HUDEP-2 (cell line): ENCODE data around the gene PROZ.
"Not testable (repeated sequence)": the region's sequence is repeated elsewhere in the genome, so short reads cannot be mapped to it uniquely, and the experiment has no call there.

Source experiments
- DNase-seq, 76 experiments: peaks; one replicate each; lab custom pipeline; 2025; ENCODE audit not compliant: unreplicated experiment in 76 of 76; lab: John Stamatoyannopoulos, UW

Gene PROZ, protein sequence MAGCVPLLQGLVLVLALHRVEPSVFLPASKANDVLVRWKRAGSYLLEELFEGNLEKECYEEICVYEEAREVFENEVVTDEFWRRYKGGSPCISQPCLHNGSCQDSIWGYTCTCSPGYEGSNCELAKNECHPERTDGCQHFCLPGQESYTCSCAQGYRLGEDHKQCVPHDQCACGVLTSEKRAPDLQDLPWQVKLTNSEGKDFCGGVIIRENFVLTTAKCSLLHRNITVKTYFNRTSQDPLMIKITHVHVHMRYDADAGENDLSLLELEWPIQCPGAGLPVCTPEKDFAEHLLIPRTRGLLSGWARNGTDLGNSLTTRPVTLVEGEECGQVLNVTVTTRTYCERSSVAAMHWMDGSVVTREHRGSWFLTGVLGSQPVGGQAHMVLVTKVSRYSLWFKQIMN

GRCh38 chr13:113157929-113158747, at the start of gene PROZ:
Gene PROZ, plus strand, starts transcription at chr13:113158648. Its CDS starts 13 bp downstream, at chr13:113158661.
- peak in 1 of 76 experiments; percentile 6 for DNase-seq

- no peak for DNase-seq
These were observed 49.0 kb upstream of the PROZ start for GRCh38 chr13:113109151-113110047.

- DNase-seq: no peak
These were observed 48.2 kb upstream of the PROZ start for GRCh38 chr13:113110048-113110851.

DNA sequence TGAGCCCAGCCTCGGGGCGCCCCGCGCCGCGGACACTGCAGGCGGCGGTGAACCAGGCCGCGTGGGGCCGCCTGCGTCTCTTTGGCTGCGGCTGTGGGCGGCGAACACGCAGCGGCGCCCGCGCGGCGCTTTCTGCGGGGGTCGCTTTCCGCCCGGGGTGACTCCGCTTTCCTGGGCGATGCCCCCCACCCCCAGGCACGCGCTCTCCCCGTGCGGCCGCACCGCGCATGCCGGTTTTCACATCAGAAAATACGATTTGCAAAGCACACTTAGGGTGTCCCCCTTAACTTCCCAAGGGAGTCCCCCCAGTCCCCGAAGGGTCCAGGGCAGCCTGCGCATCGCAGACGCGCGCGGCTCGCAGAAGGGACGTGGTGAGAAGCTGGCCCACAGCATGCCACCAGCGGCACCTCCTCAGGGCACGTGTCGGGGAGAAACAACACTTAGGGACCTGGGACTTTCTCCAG, 47.6 kb upstream of the PROZ start:
- DNase-seq: no peak

DNA sequence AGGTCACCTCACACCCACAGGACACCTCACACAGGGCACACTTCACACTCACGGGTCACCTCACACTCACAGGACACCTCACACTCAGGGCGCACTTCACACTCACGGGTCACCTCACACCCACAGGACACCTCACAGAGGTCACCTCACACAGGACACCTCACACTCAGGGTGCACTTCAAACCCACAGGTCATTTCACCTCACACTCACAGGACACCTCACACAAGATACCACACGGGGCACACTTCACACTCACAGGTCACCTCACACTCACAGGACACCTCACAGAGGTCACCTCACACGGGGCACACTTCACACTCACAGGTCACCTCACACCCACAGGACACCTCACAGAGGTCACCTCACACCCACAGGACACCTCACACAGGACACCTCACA, 46.6 kb upstream of the PROZ start:
- not testable (repeated sequence) for DNase-seq

DNA sequence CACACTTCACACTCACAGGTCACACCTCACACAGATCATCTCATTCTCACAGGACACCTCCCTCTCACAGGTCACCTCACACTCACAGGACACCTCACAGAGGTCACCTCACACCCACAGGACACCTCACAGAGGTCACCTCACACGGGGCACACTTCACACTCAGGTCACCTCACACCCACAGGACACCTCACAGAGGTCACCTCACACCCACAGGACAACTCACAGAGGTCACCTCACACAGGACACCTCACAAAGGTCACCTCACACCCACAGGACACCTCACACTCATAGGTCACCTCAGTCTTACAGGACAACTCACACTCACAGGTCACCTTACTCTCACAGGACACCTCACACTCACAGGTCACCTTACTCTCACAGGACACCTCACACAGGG, 46.0 kb upstream of the PROZ start:
- peak in 1 of 76 experiments; percentile 3 for DNase-seq

- no peak for DNase-seq
These were observed 45.3 kb upstream of the PROZ start for GRCh38 chr13:113112893-113113845.

DNA sequence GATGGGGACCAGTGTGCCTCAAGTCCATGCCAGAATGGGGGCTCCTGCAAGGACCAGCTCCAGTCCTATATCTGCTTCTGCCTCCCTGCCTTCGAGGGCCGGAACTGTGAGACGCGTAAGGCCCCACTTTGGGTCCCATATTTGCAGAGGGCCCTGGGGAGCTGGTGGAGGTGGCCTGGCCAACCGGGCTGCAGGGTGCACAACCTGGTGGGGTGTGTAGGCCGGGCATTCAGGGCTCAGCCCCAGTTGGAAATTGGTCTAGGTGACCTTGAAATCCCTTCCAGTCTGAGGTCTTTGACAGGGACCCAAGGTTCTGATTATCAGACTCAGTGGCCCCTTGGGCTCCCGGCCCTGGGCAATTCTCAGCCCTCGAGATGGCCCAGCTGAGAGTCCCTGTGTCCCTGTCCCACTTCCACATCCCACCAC, 44.6 kb upstream of the PROZ start:
- DNase-seq: no peak

DNA sequence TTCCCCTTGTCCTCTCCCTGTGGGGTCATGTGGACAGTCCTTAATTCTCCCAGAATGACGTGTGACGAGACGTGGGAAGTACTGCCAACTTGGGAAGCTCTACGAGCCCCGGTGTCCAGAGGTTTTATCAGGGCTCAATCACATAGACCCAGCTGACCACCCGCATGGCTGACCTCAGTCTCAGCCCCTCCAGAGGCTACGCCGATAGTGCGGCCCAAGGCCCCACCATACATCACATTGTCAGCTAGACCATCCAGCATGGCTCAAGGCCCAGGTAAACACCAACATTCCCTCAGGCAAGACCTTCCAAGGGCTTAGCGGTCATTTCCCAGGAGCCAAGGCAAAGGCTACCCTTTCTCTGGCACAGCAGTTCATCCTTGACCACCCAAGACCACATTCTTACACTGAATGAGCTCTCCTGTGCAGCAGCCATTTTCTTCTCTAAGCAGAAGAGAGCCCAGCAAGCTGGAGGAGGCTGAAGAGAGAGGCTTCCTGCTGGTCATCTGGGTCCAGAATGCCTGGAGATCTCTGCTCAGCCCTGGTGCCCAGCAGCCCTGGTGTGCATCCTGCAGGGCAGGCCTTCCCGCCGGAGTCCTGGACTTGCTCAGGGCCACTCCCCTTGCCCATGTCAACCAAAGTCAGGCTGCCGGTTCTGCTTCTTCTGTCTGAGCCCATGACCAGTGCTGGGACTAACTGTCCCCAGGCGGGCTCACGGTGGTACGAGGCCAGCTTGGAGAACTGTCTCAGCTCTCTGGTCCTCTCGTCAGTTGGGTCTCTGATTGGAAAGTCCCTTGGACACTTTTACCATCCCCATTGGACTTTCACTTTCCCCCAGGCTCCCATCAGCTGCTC, 43.7 kb upstream of the PROZ start:
- no peak for DNase-seq

DNA sequence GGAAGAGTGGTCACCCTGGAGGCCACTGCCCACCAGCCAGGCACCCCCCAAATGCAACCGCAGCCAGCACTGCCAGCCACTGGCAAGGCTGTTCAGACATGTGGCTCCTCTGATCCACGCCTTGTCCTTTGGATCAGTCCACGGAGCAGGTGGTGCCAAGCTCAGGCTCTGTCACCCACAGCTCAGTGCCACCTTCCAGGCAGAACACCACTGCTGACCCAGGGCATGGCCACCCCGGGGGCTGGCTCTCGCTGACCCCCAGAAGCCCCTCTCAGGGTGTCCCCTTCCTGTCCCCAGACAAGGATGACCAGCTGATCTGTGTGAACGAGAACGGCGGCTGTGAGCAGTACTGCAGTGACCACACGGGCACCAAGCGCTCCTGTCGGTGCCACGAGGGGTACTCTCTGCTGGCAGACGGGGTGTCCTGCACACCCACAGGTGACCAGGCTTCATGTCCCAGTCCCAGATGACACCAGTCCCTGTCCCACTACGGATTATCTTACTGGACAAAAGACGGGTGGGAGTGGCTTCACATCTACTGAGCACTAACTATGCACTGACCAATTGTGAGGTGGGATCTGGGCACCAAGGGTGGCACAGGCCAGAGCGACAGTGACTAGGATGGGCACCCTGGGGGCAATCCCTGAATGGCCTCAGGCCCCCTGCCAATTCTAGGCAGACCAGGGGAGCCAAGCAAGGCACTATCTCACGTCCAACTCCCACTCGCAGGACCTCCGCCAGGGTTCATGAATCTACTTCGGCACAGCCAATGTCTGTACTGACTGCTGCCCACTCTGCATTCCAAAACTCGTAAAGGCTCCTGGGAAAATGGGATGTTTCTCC, 42.9 kb upstream of the PROZ start:
- DNase-seq: no peak

GRCh38 chr13:113116206-113116800, 42.1 kb upstream of the PROZ start:
- DNase-seq: no peak

DNA sequence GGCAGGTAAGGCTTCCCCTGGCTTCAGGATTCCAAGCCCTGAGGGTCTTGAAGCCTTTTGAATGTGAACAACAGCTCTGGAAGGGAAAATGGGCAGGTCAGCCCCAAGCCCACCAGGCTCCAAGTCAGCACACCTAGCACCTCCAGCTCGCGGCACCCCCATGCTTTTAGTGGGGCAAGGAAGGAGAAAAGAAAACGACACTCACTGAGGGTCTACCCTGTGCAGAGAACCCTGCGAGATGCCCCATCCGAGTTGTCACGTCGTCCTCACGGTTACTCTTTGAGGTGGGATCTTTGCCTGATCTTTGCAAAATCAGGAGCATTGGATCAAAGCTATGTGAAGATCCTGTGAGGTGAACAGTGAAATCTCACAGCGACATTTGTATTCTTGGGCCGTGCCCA, 41.6 kb upstream of the PROZ start:
- DNase-seq: no peak

GRCh38 chr13:113117335-113117872, 41.0 kb upstream of the PROZ start:
- DNase-seq: no peak

- no peak for DNase-seq
These were observed 40.6 kb upstream of the PROZ start for GRCh38 chr13:113117911-113118260.

DNA sequence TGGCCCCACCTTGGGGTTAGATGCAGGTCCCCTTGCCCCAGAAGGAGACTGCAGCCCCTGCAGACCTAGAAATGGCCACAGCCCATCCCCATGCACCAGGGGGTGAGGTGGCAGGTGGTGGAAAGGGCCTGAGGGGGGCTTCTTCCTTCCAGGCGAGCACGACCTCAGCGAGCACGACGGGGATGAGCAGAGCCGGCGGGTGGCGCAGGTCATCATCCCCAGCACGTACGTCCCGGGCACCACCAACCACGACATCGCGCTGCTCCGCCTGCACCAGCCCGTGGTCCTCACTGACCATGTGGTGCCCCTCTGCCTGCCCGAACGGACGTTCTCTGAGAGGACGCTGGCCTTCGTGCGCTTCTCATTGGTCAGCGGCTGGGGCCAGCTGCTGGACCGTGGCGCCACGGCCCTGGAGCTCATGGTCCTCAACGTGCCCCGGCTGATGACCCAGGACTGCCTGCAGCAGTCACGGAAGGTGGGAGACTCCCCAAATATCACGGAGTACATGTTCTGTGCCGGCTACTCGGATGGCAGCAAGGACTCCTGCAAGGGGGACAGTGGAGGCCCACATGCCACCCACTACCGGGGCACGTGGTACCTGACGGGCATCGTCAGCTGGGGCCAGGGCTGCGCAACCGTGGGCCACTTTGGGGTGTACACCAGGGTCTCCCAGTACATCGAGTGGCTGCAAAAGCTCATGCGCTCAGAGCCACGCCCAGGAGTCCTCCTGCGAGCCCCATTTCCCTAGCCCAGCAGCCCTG, 40.0 kb upstream of the PROZ start:
- no peak for DNase-seq
